HCT116 (cell line): Measurements from ENCODE around the gene QRFPR. TPM values are rescaled to one million over a fixed set of nuclear protein-coding genes. Genes with fewer than 3 reads are reported as not detected.

Source experiments
- ATAC-seq: fragments of 200-7000 bp; cut with Tn5 transposase; 2 replicates; pipeline ENCODE4 v1.9.1; 2020; ENCODE audit warnings: mild to moderate bottlenecking, moderate library complexity
- BruUV-seq: library from RNA; stranded (reverse); fragments of 400-500 nt; replicated peaks from 2 replicates; lab custom pipeline; 2021; lab: Mats Ljungman, UMichigan
- CTCF ChIA-PET: fragments of 300-600 bp; sonication (Branson Sonifier 250); formaldehyde crosslinking; loops from one replicate; lab custom pipeline; 2021; ENCODE audit warnings: antibody characterized with exemption; lab: Charles Lee
- POLR2A ChIA-PET: fragments of 300-600, 350-600 bp; sonication (Branson Sonifier 250); formaldehyde crosslinking; loops from one replicate; lab custom pipeline; 2021; ENCODE audit warnings: antibody characterized with exemption; lab: Charles Lee
- RAD21 ChIA-PET, 2 experiments: fragments of 300-600 bp; sonication (Branson Sonifier 250); formaldehyde crosslinking; loops; one replicate each; lab custom pipeline; 2023; ENCODE audit warnings: low total read pairs in 2 of 2; ENCODE audit not compliant: uncharacterized antibody in 2 of 2, unreplicated experiment in 2 of 2, low non-redundant PET in 1 of 2; lab: Charles Lee
- DNase-seq: peaks from one replicate; pipeline ENCODE4 v3.0.0-alpha.2; 2010; ENCODE audit warnings: low read depth, low spot score
- H2AFZ ChIP-seq: fragments of 200-600 bp; shearing (Covaris generic), sonication (generic); 2 replicates; pipeline ENCODE4 v1.6.1; 2017; ENCODE audit warnings: low read depth, mixed run types, mixed read lengths, antibody characterized with exemption, low read length; ENCODE audit not compliant: poor library complexity, severe bottlenecking
- H3K27ac ChIP-seq: 2 replicates; pipeline ENCODE4 v1.5.1; 2012; ENCODE audit warnings: low read depth, low read length
- H3K27me3 ChIP-seq: fragments of 200-600 bp; sonication (generic); 2 replicates; pipeline ENCODE4 v1.6.1; 2016; ENCODE audit warnings: mixed run types, low read length, mixed read lengths; ENCODE audit not compliant: insufficient read depth
- H3K36me3 ChIP-seq, 2 experiments: fragments of 200-500 bp in 1 of 2; fragments of 200-600 bp in 1 of 2; sonication (Bioruptor generic) in 1 of 2; sonication (generic) in 1 of 2; 2 replicates each; pipeline versions ENCODE4 v1.5.1 to v1.6.1; 2014 to 2016; ENCODE audit warnings: low read length in 2 of 2, inconsistent platforms in 1 of 2, mixed read lengths in 1 of 2, mixed run types in 1 of 2; ENCODE audit not compliant: insufficient read depth in 2 of 2, control insufficient read depth in 1 of 2
- H3K4me1 ChIP-seq, 2 experiments: fragments of 200-600 bp in 1 of 2; sonication (generic) in 1 of 2; 2 replicates each; pipeline versions ENCODE4 v1.5.1 to v1.6.1; 2012 to 2017; ENCODE audit warnings: low read length in 2 of 2, inconsistent platforms in 1 of 2, mild to moderate bottlenecking in 1 of 2, mixed read lengths in 1 of 2, mixed run types in 1 of 2, moderate library complexity in 1 of 2; ENCODE audit not compliant: insufficient read depth in 2 of 2, control insufficient read depth in 1 of 2
- H3K4me2 ChIP-seq: fragments of 200-600 bp; sonication (generic); 2 replicates; pipeline ENCODE4 v1.6.1; 2017; ENCODE audit warnings: mixed run types, low read length, mixed read lengths
- H3K4me3 ChIP-seq, 2 experiments: fragments of 200-600 bp in 1 of 2; sonication (generic) in 1 of 2; replicated peaks in 1 of 2; 2 replicates each; pipeline ENCODE4 v1.5.1; 2011 to 2016; ENCODE audit warnings: low read length in 2 of 2, control low read depth in 1 of 2, low read depth in 1 of 2, mild to moderate bottlenecking in 1 of 2, mixed read lengths in 1 of 2, mixed run types in 1 of 2
- H3K79me2 ChIP-seq: fragments of 200-600 bp; sonication (generic); 2 replicates; pipeline ENCODE4 v1.6.1; 2017; ENCODE audit warnings: mild to moderate bottlenecking, mixed run types, low read length, moderate library complexity, mixed read lengths; ENCODE audit not compliant: insufficient read depth
- H3K9ac ChIP-seq: fragments of 200-600 bp; sonication (generic); 2 replicates; pipeline ENCODE4 v1.6.1; 2016; ENCODE audit warnings: low read length, mixed read lengths
- H3K9me2 ChIP-seq: fragments of 200-600 bp; sonication (generic), shearing (Covaris generic); 2 replicates; pipeline ENCODE4 v1.6.1; 2017; ENCODE audit warnings: mixed run types, mild to moderate bottlenecking, moderate library complexity; ENCODE audit not compliant: insufficient read depth
- H3K9me3 ChIP-seq, 2 experiments: fragments of 200-500 bp in 1 of 2; fragments of 200-600 bp in 1 of 2; sonication (Bioruptor generic) in 1 of 2; sonication (generic) in 1 of 2; 2 replicates each; pipeline ENCODE4 v1.6.1; 2014 to 2017; ENCODE audit warnings: low read length in 2 of 2, mixed read lengths in 2 of 2, inconsistent platforms in 1 of 2, low read depth in 1 of 2, mild to moderate bottlenecking in 1 of 2, mixed run types in 1 of 2, moderate library complexity in 1 of 2; ENCODE audit not compliant: control insufficient read depth in 1 of 2, insufficient read depth in 1 of 2
- H4K20me1 ChIP-seq: fragments of 200-600 bp; sonication (generic), shearing (Covaris generic); 2 replicates; pipeline ENCODE4 v1.6.1; 2017; ENCODE audit warnings: mixed run types, mild to moderate bottlenecking, moderate library complexity; ENCODE audit not compliant: insufficient read depth
- CBX3 ChIP-seq: IDR thresholded peaks from 2 replicates; pipeline ENCODE4 v1.6.1; 2012; ENCODE audit warnings: low read depth
- CEBPB ChIP-seq: IDR thresholded peaks from 2 replicates; pipeline ENCODE4 v1.6.1; 2012; ENCODE audit warnings: low read depth
- EGR1 ChIP-seq: IDR thresholded peaks from 2 replicates; pipeline ENCODE4 v1.6.1; 2012; ENCODE audit warnings: low read depth
- ELF1 ChIP-seq: IDR thresholded peaks from 2 replicates; pipeline ENCODE4 v1.6.1; 2012; ENCODE audit warnings: low read depth, borderline replicate concordance
- EZH2 ChIP-seq: fragments of 200-600 bp; sonication (generic); IDR thresholded peaks from 2 replicates; pipeline ENCODE4 v1.6.1; 2017; ENCODE audit warnings: antibody characterized with exemption, mixed run types
- EZH2phosphoT487 ChIP-seq: fragments of 200-600 bp; IDR thresholded peaks from 2 replicates; pipeline ENCODE4 v1.6.1; 2018; ENCODE audit warnings: antibody characterized with exemption, borderline replicate concordance
- FOSL1 ChIP-seq: IDR thresholded peaks from 2 replicates; pipeline ENCODE4 v1.6.1; 2012; ENCODE audit warnings: low read depth
- JUND ChIP-seq: IDR thresholded peaks from 2 replicates; pipeline ENCODE4 v1.6.1; 2012
- MAX ChIP-seq: IDR thresholded peaks from 2 replicates; pipeline ENCODE4 v1.6.1; 2012
- POLR2A ChIP-seq: IDR thresholded peaks from 2 replicates; pipeline ENCODE4 v1.7.0; 2011; ENCODE audit warnings: borderline replicate concordance; ENCODE audit not compliant: insufficient read depth, insufficient read length; ENCODE audit errors: extremely low read depth
- POLR2AphosphoS5 ChIP-seq: IDR thresholded peaks from 2 replicates; pipeline ENCODE4 v1.6.1; 2011; ENCODE audit warnings: mild to moderate bottlenecking, low read depth, low read length, moderate library complexity
- RAD21 ChIP-seq: IDR thresholded peaks from 2 replicates; pipeline ENCODE4 v1.6.1; 2012; ENCODE audit warnings: low read depth, mild to moderate bottlenecking
- SIN3A ChIP-seq: IDR thresholded peaks from 2 replicates; pipeline ENCODE4 v1.6.1; 2012; ENCODE audit warnings: low read depth
- SRF ChIP-seq: IDR thresholded peaks from 2 replicates; pipeline ENCODE4 v1.6.1; 2012; ENCODE audit warnings: low read depth
- TCF7L2 ChIP-seq: IDR thresholded peaks from 2 replicates; pipeline ENCODE4 v1.7.0; 2011; ENCODE audit warnings: borderline replicate concordance, inconsistent platforms; ENCODE audit not compliant: insufficient read depth, insufficient read length; ENCODE audit errors: extremely low read depth
- ZBTB33 ChIP-seq: IDR thresholded peaks from 2 replicates; pipeline ENCODE4 v1.6.1; 2011; ENCODE audit warnings: mild to moderate bottlenecking, low read length, moderate library complexity; ENCODE audit not compliant: insufficient replicate concordance; ENCODE audit errors: extremely low read depth
- ZNF274 ChIP-seq: fragments of 200-500 bp; sonication (Bioruptor generic); IDR thresholded peaks from 2 replicates; pipeline ENCODE4 v1.6.1; 2014; ENCODE audit warnings: mild to moderate bottlenecking, low read depth, low read length, inconsistent platforms
- intact Hi-C: fragments of 100-400 bp; cut with micrococcal nuclease; formaldehyde crosslinking; loops from 2 replicates; pipeline ENCODE4 v1.10.0; 2022
- total RNA-seq: library from RNA; stranded (reverse); gene quantifications from one replicate; pipeline ENCODE4 v1.2.1, GENCODE V29; 2021; ENCODE audit not compliant: unreplicated experiment
- TF ChIP-seq, protein P1 (sequence below), 3 experiments: fragments of 200-600 bp in 1 of 3; sonication (generic) in 1 of 3; IDR thresholded peaks in 2 of 3; conservative IDR thresholded peaks in 1 of 3; 2 replicates each; pipeline ENCODE4 v1.5.1; 2012 to 2017; ENCODE audit warnings: low read depth in 2 of 3, low read length in 2 of 3, antibody characterized with exemption in 1 of 3, borderline replicate concordance in 1 of 3, control low read depth in 1 of 3, mild to moderate bottlenecking in 1 of 3, mixed read lengths in 1 of 3, mixed run types in 1 of 3, moderate library complexity in 1 of 3; ENCODE audit not compliant: insufficient read depth in 1 of 3

The QRFPR gene
- total RNA-seq, 1 experiment from 2014 or later = not detected

DNA sequence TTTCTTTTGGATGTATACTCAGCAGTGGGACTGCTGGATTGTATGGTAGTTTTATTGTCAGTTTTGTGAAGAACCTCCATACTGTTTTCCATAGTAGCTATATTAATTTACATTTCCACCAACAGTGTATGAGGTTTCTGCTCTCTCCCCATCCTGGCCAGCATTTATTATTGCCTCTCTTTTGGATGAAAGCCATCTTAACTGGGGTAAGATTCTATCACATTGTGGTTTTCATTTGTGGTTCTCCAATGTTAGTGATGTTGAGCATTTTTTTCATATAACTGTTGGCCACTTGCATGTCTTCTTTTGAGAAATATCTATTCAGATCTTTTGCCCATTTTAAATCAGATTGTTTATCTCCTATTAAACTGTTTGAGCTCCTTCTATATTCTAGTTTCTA is 27.6 kb downstream of the QRFPR start:
- DNase-seq (no peak), ATAC-seq (no peak)
- Histone ChIP-seq H3K4me3 (no peak overlapping the region), H3K27me3 (no peaks in the 10 kb centered on the region), H3K9me2 (no peaks in the 10 kb centered on the region), H3K9me3 (no peaks in the 10 kb centered on the region), H2AFZ (no peak overlapping the region), H3K27ac (no peak overlapping the region), H3K9ac (no peak overlapping the region), H3K4me1 (no peaks in the 10 kb centered on the region; a peak in 2 of 4 replicates), H3K79me2 (no peaks in the 10 kb centered on the region), H3K36me3 (no peaks in the 10 kb centered on the region), H4K20me1 (no peaks in the 10 kb centered on the region), H3K4me2 (no peak overlapping the region)
- intact Hi-C loops = no loop called here
- POLR2A ChIA-PET = no interaction called here
- RAD21 ChIA-PET = no interaction called here
- BruUV-seq = no TSS peak
- TF ChIP-seq SRF (no peak), EGR1 (no peak), ZNF274 (no peak), EZH2phosphoT487 (no peak), SIN3A (no peak), ZBTB33 (no peak), CEBPB (no peak), FOSL1 (no peak), CBX3 (no peak), ELF1 (no peak), TCF7L2 (no peak), EZH2 (no peak), RAD21 (no peak), POLR2AphosphoS5 (no peak), JUND (no peak), MAX (no peak), POLR2A (no peak)
- TF ChIP-seq, protein P1, sequence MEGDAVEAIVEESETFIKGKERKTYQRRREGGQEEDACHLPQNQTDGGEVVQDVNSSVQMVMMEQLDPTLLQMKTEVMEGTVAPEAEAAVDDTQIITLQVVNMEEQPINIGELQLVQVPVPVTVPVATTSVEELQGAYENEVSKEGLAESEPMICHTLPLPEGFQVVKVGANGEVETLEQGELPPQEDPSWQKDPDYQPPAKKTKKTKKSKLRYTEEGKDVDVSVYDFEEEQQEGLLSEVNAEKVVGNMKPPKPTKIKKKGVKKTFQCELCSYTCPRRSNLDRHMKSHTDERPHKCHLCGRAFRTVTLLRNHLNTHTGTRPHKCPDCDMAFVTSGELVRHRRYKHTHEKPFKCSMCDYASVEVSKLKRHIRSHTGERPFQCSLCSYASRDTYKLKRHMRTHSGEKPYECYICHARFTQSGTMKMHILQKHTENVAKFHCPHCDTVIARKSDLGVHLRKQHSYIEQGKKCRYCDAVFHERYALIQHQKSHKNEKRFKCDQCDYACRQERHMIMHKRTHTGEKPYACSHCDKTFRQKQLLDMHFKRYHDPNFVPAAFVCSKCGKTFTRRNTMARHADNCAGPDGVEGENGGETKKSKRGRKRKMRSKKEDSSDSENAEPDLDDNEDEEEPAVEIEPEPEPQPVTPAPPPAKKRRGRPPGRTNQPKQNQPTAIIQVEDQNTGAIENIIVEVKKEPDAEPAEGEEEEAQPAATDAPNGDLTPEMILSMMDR (IDR thresholded peaks at IDR 0.05 in 2 of 3, conservative IDR thresholded peaks at IDR 0.05 in 1 of 3; ENCODE audit: borderline replicate concordance in 1 of 3, insufficient read depth in 1 of 3, low read depth in 2 of 3, low read length in 2 of 3) = no peak
- CTCF ChIA-PET = no interaction called here
